ENCODE results near the gene BICDL2.
"Not testable (repeated sequence)": the region's sequence is repeated elsewhere in the genome, so short reads cannot be mapped to it uniquely, and the experiment has no call there.

BICDL2 gene, protein sequence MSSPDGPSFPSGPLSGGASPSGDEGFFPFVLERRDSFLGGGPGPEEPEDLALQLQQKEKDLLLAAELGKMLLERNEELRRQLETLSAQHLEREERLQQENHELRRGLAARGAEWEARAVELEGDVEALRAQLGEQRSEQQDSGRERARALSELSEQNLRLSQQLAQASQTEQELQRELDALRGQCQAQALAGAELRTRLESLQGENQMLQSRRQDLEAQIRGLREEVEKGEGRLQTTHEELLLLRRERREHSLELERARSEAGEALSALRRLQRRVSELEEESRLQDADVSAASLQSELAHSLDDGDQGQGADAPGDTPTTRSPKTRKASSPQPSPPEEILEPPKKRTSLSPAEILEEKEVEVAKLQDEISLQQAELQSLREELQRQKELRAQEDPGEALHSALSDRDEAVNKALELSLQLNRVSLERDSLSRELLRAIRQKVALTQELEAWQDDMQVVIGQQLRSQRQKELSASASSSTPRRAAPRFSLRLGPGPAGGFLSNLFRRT

DNA sequence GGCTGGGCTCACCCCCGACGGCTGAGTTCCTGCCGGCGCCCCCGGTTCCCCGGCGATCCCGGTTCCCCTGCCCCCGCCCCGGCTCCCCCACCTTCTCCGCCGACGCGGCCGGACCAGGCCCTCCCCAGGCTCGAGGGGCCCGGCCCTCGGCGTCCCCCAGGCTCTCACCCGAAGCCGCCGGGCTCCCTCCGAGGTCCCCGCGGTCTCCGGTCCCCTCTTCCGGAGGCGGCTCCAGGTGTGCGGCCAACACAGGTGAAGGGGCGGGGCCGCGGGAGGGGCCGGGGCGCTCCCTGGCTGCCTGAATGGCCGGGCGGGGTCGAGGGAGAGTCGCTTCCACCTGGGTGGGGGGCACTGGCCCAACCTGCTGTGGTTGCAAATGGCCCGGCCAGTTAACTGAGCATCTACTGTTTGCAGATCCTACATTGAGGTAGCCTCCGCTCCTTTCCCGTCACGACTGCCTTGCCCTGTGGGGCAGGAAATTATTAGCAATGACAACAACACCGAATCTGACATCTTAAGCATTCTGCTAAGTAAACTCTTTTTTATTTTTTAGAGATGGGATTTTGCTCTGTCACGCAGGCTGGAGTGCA, at the start of gene BICDL2:
TSS of gene BICDL2 (minus strand) at position 219 of the 590 bp plus-strand sequence. CDS start 1,448 bp downstream, outside the sequence.
- no peak for DNase-seq (ENCODE audit: low read depth in 2 of 2)

DNA sequence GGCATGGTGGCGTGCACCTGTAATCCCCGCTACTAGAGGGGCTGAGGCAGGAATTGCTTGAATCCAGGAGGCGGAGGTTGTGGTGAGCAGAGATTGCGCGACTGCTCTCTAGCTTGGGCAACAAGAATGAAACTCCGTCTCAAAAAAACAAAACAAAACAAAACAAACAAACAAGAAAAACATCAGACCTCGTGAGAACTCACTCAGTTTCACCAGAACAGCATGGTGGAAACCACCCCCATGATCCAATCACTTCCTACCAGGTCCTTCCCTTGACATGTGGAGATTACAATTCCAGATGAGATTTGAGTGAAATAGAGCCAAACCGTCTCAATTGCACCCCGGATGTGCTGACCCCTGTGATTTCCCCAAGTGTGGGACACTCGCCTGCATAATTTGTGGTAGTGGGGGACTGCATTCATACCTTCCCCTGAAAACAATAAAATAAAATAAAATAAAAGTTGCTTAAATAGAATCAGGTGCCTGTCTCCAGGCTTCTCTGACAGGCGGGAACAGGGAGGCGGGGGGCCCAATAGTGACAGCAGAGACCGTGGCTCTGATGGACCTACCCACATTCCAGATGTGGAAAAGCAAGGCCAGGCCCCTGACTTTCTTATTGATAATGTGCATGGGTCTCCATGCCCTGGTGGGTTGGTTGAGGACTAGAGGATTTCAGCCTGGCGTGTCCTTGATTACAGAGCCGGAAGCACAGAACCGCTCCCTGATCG, 49.3 kb upstream of the BICDL2 start:
- no peak for DNase-seq (ENCODE audit: low read depth in 2 of 2)

DNA sequence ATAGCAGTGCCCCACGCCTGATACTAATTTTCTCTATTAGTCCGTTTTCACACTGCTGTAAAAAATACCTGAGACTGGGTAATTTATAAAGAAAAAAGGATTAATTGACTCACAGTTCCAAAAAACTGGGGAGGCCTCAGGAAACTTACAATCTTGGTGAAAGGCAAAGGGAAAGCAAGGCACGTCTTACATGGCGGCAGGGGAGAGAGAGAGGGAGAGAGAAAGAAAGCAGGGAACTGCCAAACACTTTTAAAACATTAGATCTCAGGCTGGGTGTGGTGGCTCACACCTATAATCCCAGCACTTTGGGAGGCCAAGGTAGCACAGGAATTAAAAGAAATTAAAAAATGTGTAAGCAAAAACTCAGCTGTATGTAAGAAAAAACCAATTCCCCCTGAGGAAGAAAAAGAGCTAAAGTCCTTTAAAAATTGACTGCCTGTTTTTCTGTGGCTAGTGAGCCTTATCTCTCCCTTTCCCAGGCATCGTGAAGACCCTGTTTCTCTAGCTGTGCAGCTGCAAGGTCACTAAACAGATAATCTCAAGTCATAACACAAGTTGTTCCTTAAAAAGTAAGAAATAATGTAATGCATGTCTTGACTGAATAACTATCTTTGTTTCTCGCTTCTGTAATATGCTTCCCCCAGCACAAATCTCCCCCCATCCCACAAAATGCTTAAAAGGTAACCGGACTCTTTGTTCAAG, 48.4 kb upstream of the BICDL2 start:
- no peak for DNase-seq (ENCODE audit: low read depth in 2 of 2)

DNA sequence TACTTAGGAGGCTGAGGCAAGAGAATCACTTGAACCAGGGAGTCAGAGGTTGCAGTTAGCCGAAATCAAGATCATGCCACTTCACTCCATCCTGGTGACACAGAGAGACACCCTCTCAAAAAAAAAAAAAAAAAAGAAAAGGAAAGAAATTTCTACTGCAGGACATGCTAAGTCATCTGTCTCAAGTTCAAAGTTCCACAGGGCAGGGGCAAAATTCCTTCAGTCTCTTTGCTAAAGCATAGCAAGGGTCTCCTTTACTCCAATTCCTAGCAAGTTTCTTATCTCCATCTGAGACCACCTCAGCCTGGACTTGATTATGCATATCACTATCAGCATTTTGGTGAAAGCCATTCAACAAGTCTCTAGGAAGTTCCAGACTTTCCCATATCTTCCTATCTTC, 47.7 kb upstream of the BICDL2 start:
- no peak for DNase-seq (ENCODE audit: low read depth in 2 of 2)

DNA sequence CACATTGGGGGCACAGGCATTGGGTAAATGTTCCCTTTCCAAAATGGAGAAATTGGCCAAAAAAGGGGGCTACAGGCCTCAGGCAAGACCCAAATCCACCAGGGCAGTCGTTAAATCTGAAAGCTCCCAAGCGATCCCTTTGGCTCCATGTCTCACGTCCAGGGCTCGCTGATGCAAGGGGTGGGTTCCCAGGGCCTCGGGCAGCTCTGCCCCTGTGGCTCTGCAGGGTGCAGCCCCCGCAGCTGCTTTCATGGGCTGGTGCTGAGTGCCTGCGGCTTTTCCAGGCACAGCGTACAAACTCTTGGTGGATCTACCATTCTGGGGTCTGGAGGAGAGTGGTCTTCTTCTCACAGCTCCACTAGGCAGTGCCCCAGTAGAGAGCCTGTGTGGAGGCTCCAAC, 46.7 kb upstream of the BICDL2 start:
- DNase-seq (ENCODE audit: low read depth in 2 of 2), result not testable (repeated sequence)

DNA sequence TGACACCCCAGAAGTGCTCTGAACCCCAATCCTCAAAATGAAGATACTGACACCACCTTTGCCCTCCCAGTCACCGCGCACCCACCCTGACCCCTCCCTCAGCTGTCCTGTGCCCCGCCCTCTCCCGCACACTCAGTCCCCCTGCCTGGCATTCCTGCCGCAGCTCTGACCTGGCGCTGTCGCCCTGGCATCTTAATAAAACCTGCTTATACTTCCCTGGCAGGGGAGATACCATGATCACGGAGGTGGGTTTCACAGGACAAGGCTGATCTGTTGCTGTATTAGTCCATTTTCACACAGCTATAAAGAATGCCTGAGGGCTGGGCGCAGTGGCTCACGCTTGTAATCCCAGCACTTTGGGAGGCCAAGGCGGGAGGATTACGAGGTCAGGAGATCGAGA, 45.2 kb upstream of the BICDL2 start:
- not testable (repeated sequence) for DNase-seq (ENCODE audit: low read depth in 2 of 2)

DNA sequence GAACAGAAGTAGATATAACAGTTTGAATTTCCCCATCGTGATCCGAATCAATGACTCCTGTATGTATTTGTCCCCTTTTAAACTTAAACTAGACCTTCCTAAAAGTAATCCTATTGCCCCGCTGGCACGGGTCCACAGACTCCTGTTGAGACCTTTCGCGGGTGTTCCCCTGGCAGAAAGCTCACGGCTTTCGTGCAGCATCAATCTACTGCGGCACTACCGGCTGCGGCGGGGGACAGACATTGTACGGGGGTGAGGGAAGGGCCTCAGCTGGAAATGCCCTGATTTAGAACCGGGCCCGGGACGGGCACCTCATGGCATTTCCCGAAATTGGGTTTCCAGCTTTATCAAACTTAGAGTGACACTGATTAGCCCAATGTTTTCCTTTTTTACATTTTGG, 43.3 kb upstream of the BICDL2 start:
- DNase-seq (ENCODE audit: low read depth in 2 of 2), result no peak

DNA sequence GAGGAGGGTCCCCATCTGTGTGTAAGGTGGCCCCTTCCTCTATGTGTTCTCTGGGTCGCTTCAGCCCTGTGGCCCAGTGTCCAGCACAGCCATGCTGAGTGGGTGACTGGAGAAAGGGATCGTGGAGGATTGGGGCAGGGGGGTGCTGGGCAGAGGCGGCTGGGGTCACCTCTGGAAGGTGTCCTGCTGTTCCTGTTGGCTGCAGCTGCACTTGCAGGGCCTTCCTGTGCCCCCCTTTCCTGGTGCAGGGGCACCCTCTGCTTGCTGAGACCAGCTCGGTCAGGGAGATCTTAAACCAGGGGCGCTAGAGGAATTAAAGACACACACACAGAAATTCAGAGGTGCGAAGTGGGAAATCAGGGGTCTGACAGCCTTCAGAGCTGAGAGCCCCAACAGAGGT, 39.8 kb upstream of the BICDL2 start:
- no peak for DNase-seq (ENCODE audit: low read depth in 2 of 2)

DNA sequence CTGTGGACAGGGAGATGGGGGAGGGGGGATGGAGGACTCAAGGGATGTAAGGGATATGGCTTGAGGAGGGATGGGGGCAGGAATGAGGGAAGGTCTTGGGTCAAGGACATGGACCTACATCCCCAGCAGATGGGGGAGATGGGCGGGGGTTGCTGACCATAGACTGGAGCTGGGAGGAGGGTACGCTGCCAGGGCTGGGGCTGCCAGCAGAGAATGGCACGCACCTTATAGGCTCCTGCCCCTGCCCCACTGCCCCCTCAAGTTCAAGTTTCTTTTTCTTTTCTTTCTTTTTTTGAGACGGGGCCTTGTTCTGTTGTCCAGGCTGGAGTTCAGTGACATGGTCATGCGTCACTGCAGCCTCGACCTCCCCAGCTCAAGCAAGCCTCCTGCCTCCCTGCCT, 39.2 kb upstream of the BICDL2 start:
- not testable (repeated sequence) for DNase-seq (ENCODE audit: low read depth in 2 of 2)

DNA sequence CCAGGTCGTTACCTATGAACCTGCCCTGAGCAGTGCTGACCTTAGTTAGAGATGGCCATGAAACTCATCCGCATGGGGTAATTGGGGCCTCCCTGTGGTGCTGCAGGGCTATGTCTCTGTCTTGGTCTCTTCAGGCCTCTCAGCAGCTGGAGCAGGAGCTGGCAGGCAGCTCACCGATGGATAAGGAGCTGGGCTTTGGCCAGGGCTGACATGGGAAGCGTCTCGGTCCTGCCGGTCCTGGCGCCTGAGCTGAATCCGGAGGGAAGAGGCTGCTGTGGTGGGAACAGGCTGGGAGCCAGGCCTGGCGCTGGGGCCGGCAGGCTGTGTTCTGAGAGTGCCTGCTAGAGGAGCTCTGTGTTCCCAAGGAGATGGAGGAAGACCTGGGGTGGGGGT, 38.8 kb upstream of the BICDL2 start:
- no peak for DNase-seq (ENCODE audit: low read depth in 2 of 2)

DNA sequence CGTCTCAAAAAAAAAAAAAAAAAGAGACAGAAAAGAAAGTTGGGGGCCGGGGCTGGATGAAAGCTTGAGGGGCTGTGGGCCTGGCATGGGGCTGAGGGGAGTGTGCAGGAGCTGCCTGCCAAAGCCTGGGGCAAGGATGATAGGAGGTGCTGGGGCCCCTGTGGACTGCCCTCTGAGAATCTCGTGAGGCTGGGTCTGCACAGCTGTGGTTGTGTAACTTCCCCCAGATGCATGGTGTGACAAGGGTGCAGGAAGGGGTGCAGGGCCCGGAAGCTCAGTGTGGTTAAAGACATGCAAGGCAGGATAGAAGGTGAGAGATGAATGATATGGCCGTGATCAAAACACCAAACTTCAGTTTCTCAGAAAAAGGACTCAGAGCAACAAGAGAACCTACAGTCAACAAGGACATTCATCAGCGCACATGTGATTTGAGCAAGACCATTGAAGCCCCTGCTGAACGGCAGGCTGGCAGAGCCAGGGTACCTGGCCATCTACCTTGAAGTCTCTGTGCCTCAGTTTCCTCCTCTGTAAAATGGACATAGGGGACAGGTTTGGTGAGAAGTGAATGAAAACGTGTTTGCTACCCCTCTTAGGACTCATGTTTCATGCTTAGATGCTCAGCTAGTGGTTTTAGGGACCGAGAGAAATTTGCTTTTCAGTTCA, 38.2 kb upstream of the BICDL2 start:
- DNase-seq (ENCODE audit: low read depth in 2 of 2), result peak; percentile 77

DNA sequence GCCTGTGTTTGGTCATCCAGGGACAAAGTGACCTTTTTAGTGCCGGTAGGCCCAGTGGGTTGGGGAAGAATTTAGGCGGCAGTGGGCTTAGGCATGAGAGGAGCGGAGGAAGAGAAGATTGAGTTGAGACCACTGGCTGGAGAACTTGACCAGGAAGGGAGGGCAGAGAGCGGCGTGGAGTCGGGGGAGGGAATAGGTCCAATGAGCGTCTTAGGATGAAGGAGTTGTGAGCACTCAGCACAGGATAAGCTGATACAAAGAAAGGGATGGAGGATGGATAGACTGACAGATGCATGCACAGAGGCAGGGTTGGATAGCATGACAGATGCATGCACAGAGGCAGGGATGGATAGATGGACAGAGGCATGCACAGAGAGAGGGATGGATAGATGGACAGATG, 36.7 kb upstream of the BICDL2 start:
- DNase-seq (ENCODE audit: low read depth in 2 of 2), result no peak

DNA sequence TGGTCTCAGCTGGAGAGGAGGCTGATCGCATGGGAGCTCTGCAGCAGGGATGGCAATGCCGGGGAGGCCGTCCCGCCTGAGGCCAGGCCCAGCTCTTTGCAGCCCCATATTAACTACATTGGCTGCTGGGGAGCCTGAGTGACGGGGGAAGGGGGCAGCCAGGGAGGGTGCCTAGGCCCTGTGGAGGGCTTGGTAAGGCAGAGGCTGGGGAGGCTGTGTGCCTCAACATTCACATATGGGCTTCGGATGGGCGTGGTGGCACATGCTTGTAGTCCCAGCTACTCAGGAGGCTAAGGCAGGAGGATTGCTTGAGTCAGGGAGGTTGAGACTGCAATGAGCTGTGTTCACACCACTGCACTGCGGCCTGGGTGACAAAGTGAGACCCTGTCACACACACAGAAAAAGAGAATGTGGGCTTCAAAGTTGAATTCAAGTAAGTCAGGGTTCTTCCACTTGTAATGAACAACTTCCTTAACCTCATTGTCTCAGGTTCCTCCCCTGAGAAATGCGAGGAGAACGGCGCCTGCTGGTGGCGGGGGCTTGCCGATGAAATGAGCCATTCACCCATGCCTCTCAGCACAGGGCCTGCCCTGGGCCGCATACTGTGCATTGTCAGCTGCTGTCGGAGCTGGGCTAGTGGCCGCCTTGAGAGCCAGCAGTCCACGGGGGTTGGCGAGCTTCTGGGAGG, 36.0 kb upstream of the BICDL2 start:
- not testable (repeated sequence) for DNase-seq (ENCODE audit: low read depth in 2 of 2)

DNA sequence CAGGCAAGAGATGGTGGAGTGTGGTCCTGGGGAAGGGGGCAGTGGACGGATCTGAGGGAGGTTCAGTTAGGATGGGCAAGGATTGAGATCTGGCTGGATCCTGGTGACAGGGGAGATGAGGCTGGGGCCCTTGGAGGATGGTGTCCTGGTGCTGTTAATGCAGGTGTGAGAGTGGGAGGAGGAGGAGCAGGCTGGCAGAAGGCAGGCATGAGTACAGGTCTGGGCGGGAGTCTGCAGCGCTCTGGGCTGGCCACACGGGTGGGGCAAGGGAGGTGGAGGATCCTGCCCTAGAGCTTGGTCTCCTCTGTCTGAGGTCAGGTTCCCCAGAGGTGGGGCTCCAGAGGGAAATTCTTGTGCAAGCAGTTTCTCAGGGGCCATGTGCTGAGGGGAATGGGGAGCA, 35.4 kb upstream of the BICDL2 start:
- DNase-seq (ENCODE audit: low read depth in 2 of 2), result not testable (repeated sequence)

DNA sequence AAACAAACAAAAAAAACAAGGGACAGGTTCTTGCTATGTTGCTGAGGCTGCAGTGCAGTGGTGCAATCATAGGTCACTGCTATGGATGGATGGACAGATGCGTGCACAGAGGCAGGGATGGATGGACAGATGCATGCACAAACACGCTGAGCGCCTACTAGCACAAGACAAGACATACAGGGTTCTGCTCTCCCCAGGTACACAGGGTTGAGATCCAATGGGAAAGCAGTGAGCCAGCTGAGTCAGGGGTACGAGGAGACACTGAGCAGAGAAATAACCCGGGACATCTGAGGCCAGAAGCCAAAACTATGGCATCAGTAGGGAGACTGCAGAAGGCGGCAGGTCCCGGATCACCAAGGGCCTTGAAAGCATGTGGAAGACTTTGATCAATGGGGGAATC, 34.9 kb upstream of the BICDL2 start:
- no peak for DNase-seq (ENCODE audit: low read depth in 2 of 2)

DNA sequence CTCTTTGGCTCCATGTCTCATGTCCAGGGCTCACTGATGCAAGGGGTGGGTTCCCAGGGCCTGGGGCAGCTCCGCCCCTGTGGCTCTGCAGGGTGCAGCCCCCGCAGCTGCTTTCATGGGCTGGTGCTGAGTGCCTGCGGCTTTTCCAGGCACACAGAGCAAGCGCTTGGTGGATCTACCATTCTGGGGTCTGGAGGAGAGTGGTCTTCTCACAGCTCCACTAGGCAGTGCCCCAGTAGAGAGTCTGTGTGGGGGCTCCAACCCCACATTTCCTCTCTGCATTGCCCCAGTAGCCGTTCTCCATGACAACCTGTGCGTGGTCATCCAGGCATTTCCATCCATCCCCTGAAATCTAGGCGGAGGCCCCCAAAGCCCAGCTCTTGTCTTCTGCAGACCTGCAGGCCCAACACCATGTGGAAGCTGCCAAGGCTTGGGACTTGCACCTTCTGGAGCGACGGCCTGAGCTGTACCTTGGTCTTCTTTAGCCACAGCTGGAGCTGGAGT, 33.9 kb upstream of the BICDL2 start:
- no peak for DNase-seq (ENCODE audit: low read depth in 2 of 2)

DNA sequence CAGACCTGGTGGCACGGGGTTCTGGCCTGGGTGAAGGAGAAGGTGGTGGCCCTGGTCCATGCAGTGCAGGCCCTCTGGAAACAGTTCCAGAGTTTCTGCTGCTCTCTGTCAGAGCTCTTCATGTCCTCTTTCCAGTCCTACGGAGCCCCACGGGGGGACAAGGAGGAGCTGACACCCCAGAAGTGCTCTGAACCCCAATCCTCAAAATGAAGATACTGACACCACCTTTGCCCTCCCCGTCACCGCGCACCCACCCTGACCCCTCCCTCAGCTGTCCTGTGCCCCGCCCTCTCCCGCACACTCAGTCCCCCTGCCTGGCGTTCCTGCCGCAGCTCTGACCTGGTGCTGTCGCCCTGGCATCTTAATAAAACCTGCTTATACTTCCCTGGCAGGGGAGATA, 32.4 kb upstream of the BICDL2 start:
- DNase-seq (ENCODE audit: low read depth in 2 of 2), result not testable (repeated sequence)

DNA sequence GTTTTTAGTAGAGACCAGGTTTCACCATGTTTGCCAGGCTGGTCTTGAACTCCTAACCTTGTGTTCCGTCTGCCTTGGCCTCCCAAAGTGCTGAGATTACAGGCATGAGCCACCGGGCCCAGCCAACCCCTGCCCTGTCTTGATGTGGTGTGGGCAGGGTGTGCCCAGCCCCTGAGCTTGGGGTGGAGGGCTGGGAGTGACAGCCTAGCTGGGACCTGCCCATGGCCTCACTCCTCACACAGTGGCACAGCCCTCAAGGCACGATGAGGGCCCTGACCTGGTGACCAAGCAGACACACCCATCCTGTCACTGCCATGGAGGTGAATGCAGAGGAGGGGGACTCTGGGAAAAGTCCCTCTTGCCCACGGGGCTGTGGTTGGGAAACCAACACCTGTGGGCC, 31.7 kb upstream of the BICDL2 start:
- DNase-seq (ENCODE audit: low read depth in 2 of 2), result no peak

DNA sequence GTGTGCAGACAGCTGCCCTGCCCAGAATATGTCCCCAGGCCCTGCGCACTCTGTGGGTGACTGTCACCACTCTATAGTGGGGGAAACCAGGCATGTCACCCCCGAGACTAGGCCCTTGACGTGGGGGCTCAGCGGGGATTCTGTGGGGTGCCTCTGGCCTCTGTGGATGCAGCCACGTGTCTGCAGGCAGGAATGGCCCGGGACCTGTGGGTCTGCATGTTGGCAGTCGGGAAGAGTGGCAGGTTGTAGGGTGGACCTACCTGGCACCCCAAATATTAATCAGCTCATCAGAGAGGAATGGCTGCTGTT, 29.6 kb upstream of the BICDL2 start:
- DNase-seq (ENCODE audit: low read depth in 2 of 2), result no peak

DNA sequence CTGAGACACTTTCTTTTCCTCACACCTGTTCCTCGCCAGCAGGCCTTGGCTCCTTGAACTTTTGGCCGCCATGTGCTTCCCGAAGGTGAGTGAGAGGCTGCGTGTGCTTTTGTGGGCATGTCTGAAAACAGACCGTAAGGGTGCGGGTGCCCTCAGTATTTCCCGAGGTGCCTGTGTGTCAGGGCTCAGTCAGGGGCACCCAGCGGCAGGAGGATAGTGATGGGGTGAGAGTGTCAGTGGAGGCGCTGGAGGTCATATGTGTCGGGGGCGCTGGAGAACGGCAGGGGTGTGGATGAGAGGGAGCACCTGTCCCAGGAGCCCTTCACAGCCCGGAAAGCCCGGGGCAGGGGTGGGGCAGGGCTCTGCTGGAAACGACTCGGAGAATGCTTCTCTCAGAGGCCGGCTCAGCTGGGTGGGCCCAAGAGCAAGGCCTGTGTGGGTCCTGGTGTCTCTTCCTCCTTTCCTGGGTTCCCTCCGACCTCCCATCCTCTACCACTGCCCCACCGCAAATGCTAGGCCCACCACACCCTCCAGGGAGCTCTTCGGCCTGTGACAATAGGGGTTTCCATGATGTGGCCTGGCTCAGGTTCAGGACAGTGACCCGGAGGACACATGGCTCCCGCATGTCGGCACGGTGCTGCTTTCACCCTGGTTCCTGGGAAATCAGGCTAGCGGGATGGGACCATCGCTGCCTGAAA, 29.1 kb upstream of the BICDL2 start:
- DNase-seq (ENCODE audit: low read depth in 2 of 2), result no peak

Measured in stimulated activated CD4-positive, alpha-beta T cell treated with anti-CD3 and anti-CD28 coated beads, Interleukin-15, amount 100 ng/mL, for 48 hours (primary cell).